ENCODE measurements around the gene NRDC.

GRCh38 chr1:51745304-51745570 is 133.3 kb downstream of the NRDC start:
- TF ChIP-seq CTCF (IDR thresholded peaks at IDR 0.05; ENCODE audit: low read depth, low read length, poor library complexity, severe bottlenecking) (no peak), EZH2phosphoT487 (IDR thresholded peaks at IDR 0.05; ENCODE audit: borderline replicate concordance, low read length) (no peak)

All from DOHH2 (cell line).